H9 (cell line): Measurements from ENCODE around the gene NDUFV1. TPM values are rescaled to one million over a fixed set of nuclear protein-coding genes. Genes with fewer than 3 reads are reported as not detected.

Source experiments
- DNase-seq: peaks from one replicate; pipeline ENCODE4 v3.0.0-alpha.2; 2017
- H2AFZ ChIP-seq: one replicate; pipeline ENCODE4 v1.6.1; 2013; ENCODE audit warnings: mild to moderate bottlenecking, low read length, control low read depth, moderate library complexity
- H2AK5ac ChIP-seq: 2 replicates; pipeline ENCODE4 v1.6.1; 2013; ENCODE audit warnings: low read length, control low read depth, mixed read lengths; ENCODE audit not compliant: insufficient read length
- H2BK120ac ChIP-seq: one replicate; pipeline ENCODE4 v1.6.1; 2013; ENCODE audit warnings: low read depth, mild to moderate bottlenecking, low read length, control low read depth, inconsistent platforms; ENCODE audit not compliant: poor library complexity, severe bottlenecking
- H2BK12ac ChIP-seq: 2 replicates; pipeline ENCODE4 v1.6.1; 2013; ENCODE audit warnings: low read length, control low read depth, mixed read lengths, low read depth; ENCODE audit not compliant: insufficient read length
- H2BK15ac ChIP-seq: 2 replicates; pipeline ENCODE4 v1.6.1; 2013; ENCODE audit warnings: low read depth, low read length, control low read depth
- H2BK20ac ChIP-seq: one replicate; pipeline ENCODE4 v1.6.1; 2013; ENCODE audit warnings: low read depth, mild to moderate bottlenecking, low read length, control low read depth, inconsistent platforms; ENCODE audit not compliant: poor library complexity, severe bottlenecking
- H2BK5ac ChIP-seq: 2 replicates; pipeline ENCODE4 v1.6.1; 2013; ENCODE audit warnings: low read length, control low read depth, mixed read lengths; ENCODE audit not compliant: insufficient read length
- H3K14ac ChIP-seq: 2 replicates; pipeline ENCODE4 v1.6.1; 2013; ENCODE audit warnings: low read length, control low read depth; ENCODE audit not compliant: insufficient read depth
- H3K18ac ChIP-seq: 2 replicates; pipeline ENCODE4 v1.6.1; 2013; ENCODE audit warnings: low read depth, mild to moderate bottlenecking, mixed read lengths, low read length, control low read depth; ENCODE audit not compliant: insufficient read length
- H3K23ac ChIP-seq: 2 replicates; pipeline ENCODE4 v1.6.1; 2013; ENCODE audit warnings: low read length, control low read depth, mixed read lengths, low read depth; ENCODE audit not compliant: insufficient read length
- H3K23me2 ChIP-seq: 2 replicates; pipeline ENCODE4 v1.6.1; 2013; ENCODE audit warnings: low read depth, mild to moderate bottlenecking, mixed read lengths, low read length, control low read depth; ENCODE audit not compliant: insufficient read length, poor library complexity, severe bottlenecking
- H3K27ac ChIP-seq: 2 replicates; pipeline ENCODE4 v1.5.1; 2013; ENCODE audit warnings: low read length, control low read depth, mixed read lengths, low read depth; ENCODE audit not compliant: insufficient read length
- H3K27me3 ChIP-seq: 2 replicates; pipeline ENCODE4 v1.6.1; 2013; ENCODE audit warnings: low read length, control low read depth, inconsistent platforms; ENCODE audit not compliant: insufficient read depth
- H3K4ac ChIP-seq: 2 replicates; pipeline ENCODE4 v1.6.1; 2013; ENCODE audit warnings: low read depth, mild to moderate bottlenecking, control low read depth, inconsistent platforms, low read length, moderate library complexity
- H3K4me1 ChIP-seq: 2 replicates; pipeline ENCODE4 v1.6.1; 2013; ENCODE audit warnings: low read length, control low read depth, inconsistent platforms; ENCODE audit not compliant: insufficient read depth
- H3K4me2 ChIP-seq: 2 replicates; pipeline ENCODE4 v1.6.1; 2013; ENCODE audit warnings: low read length, control low read depth, mixed read lengths; ENCODE audit not compliant: insufficient read length, insufficient read depth
- H3K56ac ChIP-seq: 2 replicates; pipeline ENCODE4 v1.6.1; 2013; ENCODE audit warnings: low read depth, mild to moderate bottlenecking, mixed read lengths, low read length, control low read depth; ENCODE audit not compliant: insufficient read length
- H3K79me1 ChIP-seq: 2 replicates; pipeline ENCODE4 v1.6.1; 2013; ENCODE audit warnings: low read depth, mild to moderate bottlenecking, moderate library complexity, low read length, control low read depth, inconsistent platforms; ENCODE audit not compliant: insufficient read depth, poor library complexity, severe bottlenecking
- H3K79me2 ChIP-seq: 2 replicates; pipeline ENCODE4 v1.6.1; 2013; ENCODE audit warnings: low read length, control low read depth, inconsistent platforms; ENCODE audit not compliant: insufficient read depth
- H3K9ac ChIP-seq: 2 replicates; pipeline ENCODE4 v1.6.1; 2013; ENCODE audit warnings: low read length, control low read depth, mixed read lengths; ENCODE audit not compliant: insufficient read length; ENCODE audit errors: extremely low read depth
- H3K9me3 ChIP-seq: one replicate; pipeline ENCODE4 v1.6.1; 2013; ENCODE audit warnings: low read depth, low read length, inconsistent platforms; ENCODE audit not compliant: control insufficient read depth
- H3T11ph ChIP-seq: one replicate; pipeline ENCODE4 v1.6.1; 2013; ENCODE audit warnings: mild to moderate bottlenecking, low read length, control low read depth, inconsistent platforms
- H4K20me1 ChIP-seq: one replicate; pipeline ENCODE4 v1.6.1; 2013; ENCODE audit not compliant: control insufficient read depth, insufficient read length, insufficient read depth
- H4K5ac ChIP-seq: 2 replicates; pipeline ENCODE4 v1.6.1; 2013; ENCODE audit warnings: low read depth, mild to moderate bottlenecking, mixed read lengths, low read length, control low read depth; ENCODE audit not compliant: insufficient read length
- H4K8ac ChIP-seq: replicated peaks from 2 replicates; pipeline ENCODE4 v1.6.1; 2013; ENCODE audit warnings: low read length, control low read depth, mixed read lengths, low read depth; ENCODE audit not compliant: insufficient read length
- H4K91ac ChIP-seq: 2 replicates; pipeline ENCODE4 v1.6.1; 2013; ENCODE audit warnings: low read depth, mild to moderate bottlenecking, moderate library complexity, mixed read lengths, low read length, control low read depth; ENCODE audit not compliant: insufficient read length
- H3K27ac Mint-ChIP-seq, 3 experiments: 2 replicates in 2 of 3; 3 replicates in 1 of 3; pipeline ENCODE4 v1.8.0; 2020 to 2021; ENCODE audit warnings: mixed read lengths in 3 of 3, mild to moderate bottlenecking in 1 of 3, moderate library complexity in 1 of 3
- H3K27me3 Mint-ChIP-seq: 2 replicates; pipeline ENCODE4 v1.8.0; 2021; ENCODE audit warnings: low read depth, mild to moderate bottlenecking, moderate library complexity, mixed read lengths
- H3K36me3 Mint-ChIP-seq, 3 experiments: 2 replicates in 2 of 3; 3 replicates in 1 of 3; pipeline ENCODE4 v1.8.0; 2020 to 2021; ENCODE audit warnings: low read depth in 3 of 3, mixed read lengths in 3 of 3; ENCODE audit not compliant: insufficient read depth in 1 of 3
- H3K4me1 Mint-ChIP-seq, 2 experiments: 2 replicates each; pipeline ENCODE4 v1.8.0; 2020; ENCODE audit warnings: mixed read lengths in 2 of 2
- H3K4me3 Mint-ChIP-seq, 2 experiments: 2 replicates in 1 of 2; 3 replicates in 1 of 2; pipeline ENCODE4 v1.8.0; 2020 to 2021; ENCODE audit warnings: mild to moderate bottlenecking in 2 of 2, mixed read lengths in 2 of 2, moderate library complexity in 1 of 2
- H3K9me3 Mint-ChIP-seq, 2 experiments: 2 replicates in 1 of 2; 3 replicates in 1 of 2; pipeline ENCODE4 v1.8.0; 2020; ENCODE audit warnings: mild to moderate bottlenecking in 2 of 2, mixed read lengths in 2 of 2, moderate library complexity in 1 of 2
- CTCF ChIP-seq: fragments of 200-600 bp; sonication (generic); conservative IDR thresholded peaks from 3 replicates; pipeline ENCODE4 v1.8.0; 2021; ENCODE audit warnings: antibody characterized with exemption, mild to moderate bottlenecking
- WGBS: extraction: QIAGEN DNeasy Blood & Tissue Kit; methylation state at CpG from one replicate; pipeline ENCODE4 v1.1.7; 2013; ENCODE audit warnings: missing lambda C conversion rate, low lambda C conversion rate, mixed read lengths; ENCODE audit not compliant: insufficient read length; ENCODE audit errors: extremely low coverage; 5-methylcytosine and 5-hydroxymethylcytosine counted together
- total RNA-seq: library from RNA; stranded (reverse); gene quantifications from 2 replicates; pipeline ENCODE4 v1.2.1, GENCODE V29; 2021

Gene NDUFV1
- total RNA-seq, 1 experiment from 2014 or later, result 154 TPM

GRCh38 chr11:67626970-67627369, 20.2 kb downstream of the NDUFV1 start:
- H4K8ac ChIP-seq, result peak overlapping the region; percentile 6
- no peaks in the 10 kb centered on the region; the same call in 1 of the 2 replicates for H3K4me1 ChIP-seq
- Mint-ChIP-seq H3K4me3 (0 out of 5 replicates have a peak overlapping the region, but pooled peaks of 1 of the 2 experiments have one; percentile 62), H3K4me1 (peaks cover 42 to 54% of the 10 kb centered on the region in 2 experiments), H3K36me3 (peaks cover 20 to 34% (median 31%) of the 10 kb centered on the region in 3 experiments), H3K9me3 (peaks cover 0 to 6% of the 10 kb centered on the region in 2 experiments; a peak in 3 of 5 replicates), H3K27me3 (peaks cover 12% of the 10 kb centered on the region), H3K27ac (peak overlapping the region in 2 of 3 experiments; percentile 14 to 97; a peak in 3 of 7 replicates)
- no peak overlapping the region for H3K4me2 ChIP-seq
- H2BK12ac ChIP-seq, result no peak overlapping the region
- no peaks in the 10 kb centered on the region for H4K20me1 ChIP-seq
- no peak overlapping the region for H3K4ac ChIP-seq
- peak; percentile 68 for DNase-seq
- no peak overlapping the region for H3T11ph ChIP-seq
- H3K27me3 ChIP-seq, result no peaks in the 10 kb centered on the region
- no peaks in the 10 kb centered on the region for H3K79me1 ChIP-seq
- H2BK20ac ChIP-seq, result no peak overlapping the region
- H3K23ac ChIP-seq, result no peak overlapping the region
- H3K9me3 ChIP-seq, result no peaks in the 10 kb centered on the region
- H3K56ac ChIP-seq, result no peak overlapping the region
- no peak overlapping the region for H2AFZ ChIP-seq
- H3K23me2 ChIP-seq, result no peaks in the 10 kb centered on the region
- H2AK5ac ChIP-seq, result no peak overlapping the region
- no peak overlapping the region for H3K9ac ChIP-seq
- no peak overlapping the region for H3K27ac ChIP-seq
- H4K91ac ChIP-seq, result no peak overlapping the region
- H2BK120ac ChIP-seq, result no peak overlapping the region
- H2BK15ac ChIP-seq, result no peak overlapping the region
- no peak overlapping the region for H3K14ac ChIP-seq
- no peak overlapping the region for H2BK5ac ChIP-seq
- no peak overlapping the region for H4K5ac ChIP-seq
- no peak overlapping the region for H3K18ac ChIP-seq
- no CpG with 5 or more reads among the region's 10 CpGs for WGBS
- no peaks in the 10 kb centered on the region for H3K79me2 ChIP-seq
- no peak for TF ChIP-seq CTCF
